Hepatocyte (in vitro differentiated cells): ENCODE results near the gene MLKL.

Experiments used
- CTCF ChIP-seq: fragments of 200-600 bp; sonication (generic); IDR thresholded peaks from 2 replicates; pipeline ENCODE4 v1.5.1; 2016; ENCODE audit warnings: antibody characterized with exemption, mild to moderate bottlenecking; ENCODE audit not compliant: poor library complexity
- EZH2phosphoT487 ChIP-seq: fragments of 200-600 bp; sonication (generic); IDR thresholded peaks from one replicate; pipeline ENCODE4 v1.6.1; 2018; ENCODE audit warnings: antibody characterized with exemption, mild to moderate bottlenecking, low read depth, moderate library complexity; ENCODE audit not compliant: unreplicated experiment, severe bottlenecking

GRCh38 chr16:74734361-74735161, 33.9 kb upstream of the MLKL start:
- no peak for TF ChIP-seq CTCF
- TF ChIP-seq EZH2phosphoT487 = no peak
